GM19324 (cell line): ENCODE results near the gene ZSCAN16.

Experiments
- ATAC-seq: cut with Tn5 transposase; IDR thresholded peaks from one replicate; pipeline ENCODE4 v1.9.1; 2021; ENCODE audit warnings: mild to moderate bottlenecking, moderate library complexity; ENCODE audit not compliant: unreplicated experiment, low FRiP score

The ZSCAN16 gene

DNA sequence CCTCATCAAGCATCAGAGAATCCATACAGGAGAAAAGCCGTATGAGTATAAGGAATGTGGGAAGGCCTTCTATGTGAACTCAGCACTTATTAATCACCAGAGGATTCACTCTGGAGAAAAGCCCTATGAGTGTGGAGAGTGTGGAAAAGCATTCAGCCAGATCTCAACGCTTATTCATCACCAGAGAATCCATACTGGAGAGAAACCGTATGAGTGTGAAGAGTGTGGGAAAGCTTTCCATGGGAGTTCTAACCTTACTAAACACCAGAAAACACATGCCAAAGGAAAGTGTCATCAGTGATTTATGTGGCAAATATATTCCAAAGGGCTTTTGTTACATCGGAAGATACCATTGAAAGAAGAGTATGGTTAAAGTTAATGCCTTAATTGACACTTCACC is 42.7 kb downstream of the ZSCAN16 start:
- no peak for ATAC-seq

GRCh38 chr6:28167926-28168325 is 43.5 kb downstream of the ZSCAN16 start:
- no peak for ATAC-seq

DNA sequence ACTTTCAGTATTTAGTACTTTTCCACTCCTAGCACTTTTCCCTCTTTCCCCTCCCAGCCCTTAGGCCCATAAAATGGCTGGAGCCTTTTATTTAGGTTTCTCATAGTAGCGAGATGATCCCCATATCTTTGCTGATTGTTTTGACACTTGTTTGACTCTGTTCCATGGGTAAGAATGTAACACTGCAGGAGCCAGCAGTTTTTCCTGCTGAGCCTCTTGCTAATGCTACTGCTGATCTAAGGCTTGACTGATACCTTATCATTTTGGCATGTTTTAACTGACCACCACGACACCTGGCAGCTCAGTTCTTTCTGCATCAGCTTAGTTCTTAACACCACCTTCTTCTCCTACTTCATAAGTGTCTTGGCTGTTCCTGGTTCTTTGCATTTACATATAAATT is 46.9 kb downstream of the ZSCAN16 start:
- ATAC-seq = no peak

DNA sequence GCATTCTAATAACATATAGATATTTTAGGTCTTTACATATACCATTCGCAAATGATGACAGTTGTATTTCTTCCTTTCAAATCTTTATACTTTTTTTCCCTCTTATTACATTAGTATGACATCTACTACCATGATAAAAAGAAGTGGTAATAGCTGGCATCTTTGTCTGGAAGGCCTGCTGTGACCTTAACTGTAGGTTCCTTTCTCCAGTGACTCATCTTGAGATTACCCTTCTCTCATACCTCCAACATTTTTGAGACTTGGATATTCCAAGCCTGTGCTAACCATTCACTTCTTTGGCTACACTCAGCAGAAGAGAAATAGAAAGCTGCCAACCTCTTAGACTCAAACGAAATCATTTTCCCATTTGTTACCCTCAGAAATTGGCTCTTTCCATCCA is 47.6 kb downstream of the ZSCAN16 start:
- no peak for ATAC-seq

GRCh38 chr6:28176373-28176772 is 52.0 kb downstream of the ZSCAN16 start:
- ATAC-seq = no peak
